ENCODE measurements around the gene DLG1. TPM values are rescaled to one million over a fixed set of nuclear protein-coding genes. Genes with fewer than 3 reads are reported as not detected.

The DLG1 gene
- total and polyA plus RNA-seq, 9 of the 15 experiments (the other 6 are each of a cell fraction or from before 2014, with no cell fraction given): 9.4 to 63.5 (median 43.6) TPM

GRCh38 chr3:197029511-197030167, 268.8 kb downstream of the DLG1 start, which contains the start of gene MELTF (continued):
- TF ChIP-seq TBP (optimal IDR thresholded peaks at IDR 0.05; ENCODE audit: low read depth, low read length) (peak; percentile 59), ZFX (CRISPR knock-in tag; IDR thresholded peaks at IDR 0.05) (peak; percentile 82), THRA (IDR thresholded peaks at IDR 0.05) (no peak), CTCFL (IDR thresholded peaks at IDR 0.05; ENCODE audit: borderline replicate concordance, insufficient read depth, low read depth, low read length, poor library complexity, severe bottlenecking) (peak; percentile 94), NBN (IDR thresholded peaks at IDR 0.05; ENCODE audit: low read depth) (no peak), AFF4 (CRISPR knock-in tag; IDR thresholded peaks at IDR 0.05) (no peak; the same call in 1 of the 2 replicates), MED1 (CRISPR knock-in tag; IDR thresholded peaks at IDR 0.05; ENCODE audit: borderline replicate concordance) (no peak), NELFE (IDR thresholded peaks at IDR 0.05; ENCODE audit: insufficient read depth, insufficient read length) (no peak), SMARCE1 (IDR thresholded peaks at IDR 0.05) (no peak), RBM22 (IDR thresholded peaks at IDR 0.05; ENCODE audit: low read depth, low read length, poor library complexity, severe bottlenecking) (no peak), SIX5 (IDR thresholded peaks at IDR 0.05; ENCODE audit: borderline replicate concordance in 1 of 2, insufficient read depth in 1 of 2, low read depth in 1 of 2, low read length in 2 of 2) (no peak), ZNF561 (CRISPR knock-in tag; conservative IDR thresholded peaks at IDR 0.05) (no peak), ATF7 (IDR thresholded peaks at IDR 0.05) (peak; percentile 43), ATF1 (CRISPR knock-in tag; IDR thresholded peaks at IDR 0.05) (no peak), ATF1 (tag; IDR thresholded peaks at IDR 0.05) (peak; percentile 20; the same call in 1 of the 2 replicates), THRAP3 (IDR thresholded peaks at IDR 0.05; ENCODE audit: borderline replicate concordance) (no peak), NFE2L1 (tag; IDR thresholded peaks at IDR 0.05; ENCODE audit: borderline replicate concordance, low read depth) (no peak), PTTG1 (tag; IDR thresholded peaks at IDR 0.05; ENCODE audit: low read depth) (no peak), ESRRA (IDR thresholded peaks at IDR 0.05; ENCODE audit: borderline replicate concordance, low read depth) (peak; percentile 57; the same call in 1 of the 2 replicates)
